Lower lobe of right lung (tissue), 2 donors: ENCODE measurements around the gene STAG1. TPM values are rescaled to one million over a fixed set of nuclear protein-coding genes. Genes with fewer than 3 reads are reported as not detected.
"Not testable (repeated sequence)": the region's sequence is repeated elsewhere in the genome, so short reads cannot be mapped to it uniquely, and the experiment has no call there.

Experiments
- ATAC-seq, 2 donors: fragments of 200-7000 bp; cut with Tn5 transposase; one replicate each; pipeline ENCODE4 v1.9.1; 2020 to 2022; ENCODE audit warnings: mild to moderate bottlenecking in 2 of 2, moderate library complexity in 2 of 2
- DNase-seq: peaks from one replicate; pipeline ENCODE4 v3.0.0-alpha.2; 2020
- H3K27ac ChIP-seq: fragments of 200-600 bp; one replicate; pipeline ENCODE4 v1.8.0; 2022
- H3K27me3 ChIP-seq: fragments of 200-600 bp; one replicate; pipeline ENCODE4 v1.8.0; 2022; ENCODE audit warnings: low read depth
- H3K36me3 ChIP-seq: fragments of 200-600 bp; one replicate; pipeline ENCODE4 v1.8.0; 2022; ENCODE audit warnings: mild to moderate bottlenecking
- H3K4me1 ChIP-seq: fragments of 200-600 bp; one replicate; pipeline ENCODE4 v1.8.0; 2022
- H3K4me3 ChIP-seq: fragments of 200-600 bp; one replicate; pipeline ENCODE4 v1.8.0; 2022; ENCODE audit warnings: mild to moderate bottlenecking
- H3K9me3 ChIP-seq: fragments of 200-600 bp; one replicate; pipeline ENCODE4 v1.8.0; 2022
- CTCF ChIP-seq: fragments of 200-600 bp; IDR thresholded peaks from one replicate; pipeline ENCODE4 v1.8.0; 2022; ENCODE audit warnings: antibody characterized with exemption, mild to moderate bottlenecking
- intact Hi-C: fragments of 100-400 bp; cut with DNase I; formaldehyde crosslinking; loops from one replicate; pipeline ENCODE4 v1.11.0; 2022
- total RNA-seq: library from RNA; stranded (reverse); fragmentation: NEBNext Ultra II Directional; extraction: Animal tissue kit (Norgen Biotek cat#: 25700); gene quantifications from one replicate; pipeline ENCODE4 v1.2.1, GENCODE V29; 2021
- donor health status: DM: no; HTN: yes; CAD: no; lungs with severe emphysema.

Gene STAG1
- total RNA-seq, 1 donor from 2014 or later, result 41.3 TPM

- intact Hi-C loops, result no loop called here
- ATAC-seq, result no peak
- H3K4me3 ChIP-seq, result no peak overlapping the region
Observed at GRCh38 chr3:136741063-136741462, 11.1 kb downstream of the STAG1 start.

GRCh38 chr3:136740351-136740958, 11.7 kb downstream of the STAG1 start:
- TF ChIP-seq CTCF, result no peak
- Histone ChIP-seq H3K36me3 (no peaks in the 10 kb centered on the region), H3K4me3 (no peak overlapping the region), H3K27ac (no peak overlapping the region), H3K9me3 (no peaks in the 10 kb centered on the region), H3K4me1 (peaks cover 2% of the 10 kb centered on the region), H3K27me3 (no peaks in the 10 kb centered on the region)
- ATAC-seq, result no peak
- DNase-seq, result no peak
- intact Hi-C loops, result no loop called here

More at GRCh38 chr3:136741063-136741462, 11.1 kb downstream of the STAG1 start:
- Histone ChIP-seq H3K27me3 (no peaks in the 10 kb centered on the region), H3K4me1 (peaks cover 6% of the 10 kb centered on the region), H3K27ac (no peak overlapping the region), H3K9me3 (no peaks in the 10 kb centered on the region), H3K36me3 (no peaks in the 10 kb centered on the region)
- DNase-seq, result no peak
- TF ChIP-seq CTCF, result no peak

- intact Hi-C loops, H3K4me1 ChIP-seq, ATAC-seq, H3K36me3 ChIP-seq, H3K27ac ChIP-seq, H3K27me3 ChIP-seq, H3K9me3 ChIP-seq, DNase-seq, H3K4me3 ChIP-seq: not testable (repeated sequence)
Observed at GRCh38 chr3:136736950-136737349, 15.2 kb downstream of the STAG1 start.

- Histone ChIP-seq H3K36me3 (no peaks in the 10 kb centered on the region), H3K9me3 (no peaks in the 10 kb centered on the region), H3K27ac (no peak overlapping the region), H3K4me3 (no peak overlapping the region), H3K27me3 (no peaks in the 10 kb centered on the region), H3K4me1 (peaks cover 20% of the 10 kb centered on the region)
- intact Hi-C loops, result no loop called here
- TF ChIP-seq CTCF, result no peak
- no peak for ATAC-seq
- DNase-seq, result no peak
Observed at GRCh38 chr3:136735103-136735502, 17.1 kb downstream of the STAG1 start.

GRCh38 chr3:136734382-136735070, 17.7 kb downstream of the STAG1 start:
- no peak for TF ChIP-seq CTCF
- Histone ChIP-seq H3K4me1 (peaks cover 25% of the 10 kb centered on the region), H3K27ac (no peak overlapping the region), H3K27me3 (no peaks in the 10 kb centered on the region), H3K36me3 (no peaks in the 10 kb centered on the region), H3K4me3 (no peak overlapping the region), H3K9me3 (no peaks in the 10 kb centered on the region)
- intact Hi-C loops, result no loop called here
- no peak for ATAC-seq
- no peak for DNase-seq

- intact Hi-C loops, result no loop called here
- ATAC-seq (no peak), DNase-seq (no peak)
- no peak for TF ChIP-seq CTCF
- Histone ChIP-seq H3K27ac (no peak overlapping the region), H3K36me3 (no peaks in the 10 kb centered on the region), H3K4me3 (no peak overlapping the region), H3K27me3 (no peaks in the 10 kb centered on the region), H3K9me3 (no peaks in the 10 kb centered on the region), H3K4me1 (peaks cover 37% of the 10 kb centered on the region)
Observed at GRCh38 chr3:136733317-136733833, 18.8 kb downstream of the STAG1 start.
